ENCODE data around the gene CHMP6. TPM values are rescaled to one million over a fixed set of nuclear protein-coding genes. Genes with fewer than 3 reads are reported as not detected.

Gene CHMP6
- total RNA-seq, 1 donor from 2014 or later: 15.9 TPM

- intact Hi-C loops (cut with micrococcal nuclease): no loop called here
- H3K36me3 ChIP-seq: no peaks in the 10 kb centered on the region
- H3K27me3 ChIP-seq (ENCODE audit: low read depth): no peaks in the 10 kb centered on the region
- peak overlapping the region; percentile 85 for H3K27ac ChIP-seq (replicated peaks)
- peaks cover 97% of the 10 kb centered on the region for H3K4me1 ChIP-seq
- no peaks in the 10 kb centered on the region for H3K9me3 ChIP-seq (replicated peaks)
- H3K4me3 ChIP-seq: peak overlapping the region; percentile 38
- TF ChIP-seq CTCF (IDR thresholded peaks at IDR 0.05; ENCODE audit: borderline replicate concordance): no peak
- DNase-seq: peak; percentile 89
Observed at GRCh38 chr17:81044764-81045589, 53.3 kb downstream of the CHMP6 start.

GRCh38 chr17:81045590-81046095 is 54.0 kb downstream of the CHMP6 start:
- TF ChIP-seq CTCF (IDR thresholded peaks at IDR 0.05; ENCODE audit: borderline replicate concordance): no peak
- Histone ChIP-seq H3K9me3 (replicated peaks) (no peaks in the 10 kb centered on the region), H3K4me1 (peaks cover 97% of the 10 kb centered on the region), H3K27ac (replicated peaks) (peak overlapping the region; percentile 85), H3K4me3 (no peak overlapping the region), H3K27me3 (ENCODE audit: low read depth) (no peaks in the 10 kb centered on the region), H3K36me3 (no peaks in the 10 kb centered on the region)
- no peak for DNase-seq
- intact Hi-C loops (cut with micrococcal nuclease): no loop called here

GRCh38 chr17:81046132-81046769 is 54.6 kb downstream of the CHMP6 start:
- Histone ChIP-seq H3K27me3 (ENCODE audit: low read depth) (no peaks in the 10 kb centered on the region), H3K4me3 (no peak overlapping the region), H3K4me1 (peaks cover 97% of the 10 kb centered on the region), H3K9me3 (replicated peaks) (no peaks in the 10 kb centered on the region), H3K36me3 (no peaks in the 10 kb centered on the region), H3K27ac (replicated peaks) (peak overlapping the region; percentile 85)
- no peak for DNase-seq
- no peak for TF ChIP-seq CTCF (IDR thresholded peaks at IDR 0.05; ENCODE audit: borderline replicate concordance)
- intact Hi-C loops (cut with micrococcal nuclease): no loop called here

GRCh38 chr17:81046770-81047359 is 55.2 kb downstream of the CHMP6 start:
- H3K36me3 ChIP-seq: no peaks in the 10 kb centered on the region
- intact Hi-C loops (cut with micrococcal nuclease): no loop called here
- DNase-seq: no peak
- H3K9me3 ChIP-seq (replicated peaks): no peaks in the 10 kb centered on the region
- H3K27ac ChIP-seq (replicated peaks): peak overlapping the region; percentile 85
- no peak overlapping the region for H3K4me3 ChIP-seq
- no peaks in the 10 kb centered on the region for H3K27me3 ChIP-seq (ENCODE audit: low read depth)
- no peak for TF ChIP-seq CTCF (IDR thresholded peaks at IDR 0.05; ENCODE audit: borderline replicate concordance)
- H3K4me1 ChIP-seq: peaks cover 99% of the 10 kb centered on the region

- Histone ChIP-seq H3K27me3 (ENCODE audit: low read depth) (no peaks in the 10 kb centered on the region), H3K9me3 (replicated peaks) (no peaks in the 10 kb centered on the region), H3K4me1 (peaks cover 95% of the 10 kb centered on the region), H3K27ac (replicated peaks) (peak overlapping the region; percentile 36), H3K36me3 (no peaks in the 10 kb centered on the region), H3K4me3 (no peak overlapping the region)
- intact Hi-C loops (cut with micrococcal nuclease): no loop called here
- no peak for DNase-seq
- no peak for TF ChIP-seq CTCF (IDR thresholded peaks at IDR 0.05; ENCODE audit: borderline replicate concordance)
Observed at GRCh38 chr17:81048827-81049371, 57.3 kb downstream of the CHMP6 start.
